ENCODE measurements around the gene LARP4. TPM values are rescaled to one million over a fixed set of nuclear protein-coding genes. Genes with fewer than 3 reads are reported as not detected.

LARP4 gene
- total RNA-seq, 1 donor from 2014 or later = 48.2 TPM

DNA sequence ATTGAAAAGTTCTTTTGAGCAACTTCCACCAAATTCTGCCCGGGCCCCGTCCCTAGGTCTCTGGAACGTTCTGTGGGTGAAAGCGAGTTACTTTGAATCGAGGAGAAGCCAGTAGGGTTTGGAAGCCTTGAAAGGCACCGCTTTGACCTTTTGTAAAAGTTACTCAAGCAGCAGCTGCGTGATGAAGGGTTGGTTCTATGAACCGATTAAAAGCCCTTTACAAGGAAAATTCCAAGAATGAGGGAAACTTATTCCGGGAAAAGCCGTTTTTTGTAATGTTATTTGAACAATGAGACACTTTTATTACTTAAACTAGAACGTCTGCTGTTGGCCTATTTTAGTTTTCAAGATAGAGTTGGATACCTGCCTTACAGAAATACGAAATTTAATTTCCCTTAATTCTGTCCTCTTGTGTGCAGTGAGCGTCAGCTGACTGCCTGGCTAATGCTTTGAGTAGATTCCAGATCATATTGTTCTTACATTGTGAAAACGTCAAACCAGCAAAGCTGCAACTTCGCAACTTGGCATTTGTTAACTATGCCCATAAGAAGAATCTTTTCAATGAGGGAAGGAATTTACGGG, 906 bp downstream of the LARP4 start:
- H3K4me1 Mint-ChIP-seq (ENCODE audit: unreplicated experiment) = peaks cover 41% of the 10 kb centered on the region
- no peaks in the 10 kb centered on the region for H3K36me3 Mint-ChIP-seq (ENCODE audit: unreplicated experiment)
- no peak for DNase-seq (ENCODE audit: extremely low spot score, unreplicated experiment)
- TF ChIP-seq, protein P1, sequence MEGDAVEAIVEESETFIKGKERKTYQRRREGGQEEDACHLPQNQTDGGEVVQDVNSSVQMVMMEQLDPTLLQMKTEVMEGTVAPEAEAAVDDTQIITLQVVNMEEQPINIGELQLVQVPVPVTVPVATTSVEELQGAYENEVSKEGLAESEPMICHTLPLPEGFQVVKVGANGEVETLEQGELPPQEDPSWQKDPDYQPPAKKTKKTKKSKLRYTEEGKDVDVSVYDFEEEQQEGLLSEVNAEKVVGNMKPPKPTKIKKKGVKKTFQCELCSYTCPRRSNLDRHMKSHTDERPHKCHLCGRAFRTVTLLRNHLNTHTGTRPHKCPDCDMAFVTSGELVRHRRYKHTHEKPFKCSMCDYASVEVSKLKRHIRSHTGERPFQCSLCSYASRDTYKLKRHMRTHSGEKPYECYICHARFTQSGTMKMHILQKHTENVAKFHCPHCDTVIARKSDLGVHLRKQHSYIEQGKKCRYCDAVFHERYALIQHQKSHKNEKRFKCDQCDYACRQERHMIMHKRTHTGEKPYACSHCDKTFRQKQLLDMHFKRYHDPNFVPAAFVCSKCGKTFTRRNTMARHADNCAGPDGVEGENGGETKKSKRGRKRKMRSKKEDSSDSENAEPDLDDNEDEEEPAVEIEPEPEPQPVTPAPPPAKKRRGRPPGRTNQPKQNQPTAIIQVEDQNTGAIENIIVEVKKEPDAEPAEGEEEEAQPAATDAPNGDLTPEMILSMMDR (IDR thresholded peaks at IDR 0.05) = no peak
- no peaks in the 10 kb centered on the region for H3K9me3 Mint-ChIP-seq (ENCODE audit: unreplicated experiment)
- H3K27ac Mint-ChIP-seq (ENCODE audit: unreplicated experiment) = peak overlapping the region; percentile 98
- H3K27me3 Mint-ChIP-seq (ENCODE audit: unreplicated experiment) = no peaks in the 10 kb centered on the region
- peak overlapping the region; percentile 96 for H3K4me3 Mint-ChIP-seq (ENCODE audit: unreplicated experiment)

GRCh38 chr12:50402264-50403000, 1.7 kb downstream of the LARP4 start:
- TF ChIP-seq, protein P1 (IDR thresholded peaks at IDR 0.05) = no peak
- H3K27ac Mint-ChIP-seq (ENCODE audit: unreplicated experiment) = peak overlapping the region; percentile 98
- H3K4me1 Mint-ChIP-seq (ENCODE audit: unreplicated experiment) = peaks cover 36% of the 10 kb centered on the region
- H3K27me3 Mint-ChIP-seq (ENCODE audit: unreplicated experiment) = no peaks in the 10 kb centered on the region
- H3K4me3 Mint-ChIP-seq (ENCODE audit: unreplicated experiment) = peak overlapping the region; percentile 96
- H3K36me3 Mint-ChIP-seq (ENCODE audit: unreplicated experiment) = no peaks in the 10 kb centered on the region
- DNase-seq (ENCODE audit: extremely low spot score, unreplicated experiment) = no peak
- no peaks in the 10 kb centered on the region for H3K9me3 Mint-ChIP-seq (ENCODE audit: unreplicated experiment)

GRCh38 chr12:50403001-50403440, 2.3 kb downstream of the LARP4 start:
- Mint-ChIP-seq H3K27me3 (ENCODE audit: unreplicated experiment) (no peaks in the 10 kb centered on the region), H3K9me3 (ENCODE audit: unreplicated experiment) (no peaks in the 10 kb centered on the region), H3K27ac (ENCODE audit: unreplicated experiment) (peak overlapping the region; percentile 98), H3K36me3 (ENCODE audit: unreplicated experiment) (peaks cover 2% of the 10 kb centered on the region), H3K4me1 (ENCODE audit: unreplicated experiment) (peaks cover 38% of the 10 kb centered on the region), H3K4me3 (ENCODE audit: unreplicated experiment) (peak overlapping the region; percentile 96)
- DNase-seq (ENCODE audit: extremely low spot score, unreplicated experiment) = no peak
- TF ChIP-seq, protein P1 (IDR thresholded peaks at IDR 0.05) = no peak

DNA sequence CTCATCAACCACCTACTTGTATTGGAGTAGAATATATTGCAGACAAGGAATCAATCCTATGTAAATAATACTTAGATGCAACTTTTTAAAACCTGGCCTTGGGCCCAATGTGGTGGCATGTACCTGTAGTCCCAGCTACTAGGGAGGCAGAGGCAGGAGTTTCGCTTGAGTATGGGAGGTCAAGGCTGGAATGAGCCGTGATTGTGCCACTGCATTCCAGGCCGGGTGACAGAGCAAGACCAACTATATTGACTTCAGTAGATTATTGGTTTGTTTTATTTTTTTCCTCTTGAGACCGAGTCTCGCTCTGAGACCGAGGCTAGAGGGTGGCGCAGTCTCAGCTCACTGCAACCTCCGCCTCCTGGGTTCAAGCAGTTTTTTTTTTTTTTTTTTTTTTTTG, 3.6 kb downstream of the LARP4 start:
- Mint-ChIP-seq H3K4me3 (ENCODE audit: unreplicated experiment) (no peak overlapping the region), H3K27ac (ENCODE audit: unreplicated experiment) (peak overlapping the region; percentile 38), H3K27me3 (ENCODE audit: unreplicated experiment) (no peaks in the 10 kb centered on the region), H3K9me3 (ENCODE audit: unreplicated experiment) (no peaks in the 10 kb centered on the region), H3K4me1 (ENCODE audit: unreplicated experiment) (peaks cover 39% of the 10 kb centered on the region), H3K36me3 (ENCODE audit: unreplicated experiment) (peaks cover 4% of the 10 kb centered on the region)
- peak; percentile 42 for DNase-seq (ENCODE audit: extremely low spot score, unreplicated experiment)
- TF ChIP-seq, protein P1 (IDR thresholded peaks at IDR 0.05) = no peak

GRCh38 chr12:50411051-50411660, 10.5 kb downstream of the LARP4 start:
- no peaks in the 10 kb centered on the region for H3K27me3 Mint-ChIP-seq (ENCODE audit: unreplicated experiment)
- H3K4me3 Mint-ChIP-seq (ENCODE audit: unreplicated experiment) = no peak overlapping the region
- no peaks in the 10 kb centered on the region for H3K9me3 Mint-ChIP-seq (ENCODE audit: unreplicated experiment)
- no peak overlapping the region for H3K27ac Mint-ChIP-seq (ENCODE audit: unreplicated experiment)
- TF ChIP-seq, protein P1 (IDR thresholded peaks at IDR 0.05) = no peak
- peak; percentile 56 for DNase-seq (ENCODE audit: extremely low spot score, unreplicated experiment)
- peaks cover 7% of the 10 kb centered on the region for H3K4me1 Mint-ChIP-seq (ENCODE audit: unreplicated experiment)
- peaks cover 6% of the 10 kb centered on the region for H3K36me3 Mint-ChIP-seq (ENCODE audit: unreplicated experiment)
